Astrocyte (in vitro differentiated cells and primary cell): ENCODE measurements around the gene CFAP97. TPM values are rescaled to one million over a fixed set of nuclear protein-coding genes. Genes with fewer than 3 reads are reported as not detected.

Experiments used
- DNase-seq: peaks from one replicate; pipeline ENCODE4 v3.0.0-alpha.2; 2010; ENCODE audit warnings: low read depth
- FAIRE-seq: peaks from 2 replicates; lab custom pipeline; 2011; peaks lifted over from hg19 to GRCh38; lab: Jason Lieb, UNC
- H2AFZ ChIP-seq: 2 replicates; pipeline ENCODE4 v1.6.0; 2012; ENCODE audit warnings: low read depth, low read length, inconsistent platforms
- H3K27ac ChIP-seq: 2 replicates; pipeline ENCODE4 v1.5.1; 2011; ENCODE audit warnings: low read depth, low read length, inconsistent platforms
- H3K27me3 ChIP-seq: 2 replicates; pipeline ENCODE4 v1.6.0; 2011; ENCODE audit warnings: low read length, inconsistent platforms; ENCODE audit not compliant: insufficient read depth
- H3K36me3 ChIP-seq: 2 replicates; pipeline ENCODE4 v1.5.1; 2011; ENCODE audit warnings: low read length, inconsistent platforms; ENCODE audit not compliant: insufficient read depth
- H3K4me1 ChIP-seq: 2 replicates; pipeline ENCODE4 v1.5.1; 2011; ENCODE audit warnings: low read length, inconsistent platforms; ENCODE audit not compliant: insufficient read depth
- H3K4me2 ChIP-seq: 2 replicates; pipeline ENCODE4 v1.6.0; 2012; ENCODE audit warnings: low read length, inconsistent platforms
- H3K4me3 ChIP-seq: 2 replicates; pipeline ENCODE4 v1.5.1; 2011; ENCODE audit warnings: low read depth, mild to moderate bottlenecking, low read length, inconsistent platforms; ENCODE audit not compliant: insufficient read depth
- H3K79me2 ChIP-seq: 2 replicates; pipeline ENCODE4 v1.6.0; 2012; ENCODE audit warnings: mild to moderate bottlenecking, low read length, inconsistent platforms; ENCODE audit not compliant: insufficient read depth
- H3K9ac ChIP-seq: 2 replicates; pipeline ENCODE4 v1.6.0; 2012; ENCODE audit warnings: mild to moderate bottlenecking, low read length, inconsistent platforms
- H3K9me3 ChIP-seq: 2 replicates; pipeline ENCODE4 v1.5.1; 2012; ENCODE audit warnings: low read depth, mild to moderate bottlenecking, low read length, inconsistent platforms; ENCODE audit not compliant: insufficient read depth
- H4K20me1 ChIP-seq: 2 replicates; pipeline ENCODE4 v1.6.0; 2012; ENCODE audit warnings: low read length, inconsistent platforms; ENCODE audit not compliant: insufficient read depth
- H3K27ac Mint-ChIP-seq: one replicate; pipeline ENCODE4 v1.8.0; 2021; ENCODE audit warnings: mild to moderate bottlenecking, mixed read lengths; ENCODE audit not compliant: unreplicated experiment
- H3K27me3 Mint-ChIP-seq: one replicate; pipeline ENCODE4 v1.8.0; 2021; ENCODE audit warnings: low read depth, mixed read lengths; ENCODE audit not compliant: unreplicated experiment
- H3K36me3 Mint-ChIP-seq: one replicate; pipeline ENCODE4 v1.8.0; 2021; ENCODE audit warnings: low read depth, mixed read lengths; ENCODE audit not compliant: unreplicated experiment
- H3K4me1 Mint-ChIP-seq: one replicate; pipeline ENCODE4 v1.8.0; 2021; ENCODE audit warnings: low read depth, mixed read lengths; ENCODE audit not compliant: unreplicated experiment
- H3K4me3 Mint-ChIP-seq: one replicate; pipeline ENCODE4 v1.8.0; 2021; ENCODE audit warnings: mild to moderate bottlenecking, moderate library complexity, mixed read lengths; ENCODE audit not compliant: unreplicated experiment
- H3K9me3 Mint-ChIP-seq: one replicate; pipeline ENCODE4 v1.8.0; 2021; ENCODE audit warnings: mild to moderate bottlenecking, mixed read lengths; ENCODE audit not compliant: unreplicated experiment
- EZH2 ChIP-seq: IDR thresholded peaks from 2 replicates; pipeline ENCODE4 v1.6.1; 2012; ENCODE audit warnings: mild to moderate bottlenecking, low read length, inconsistent platforms; ENCODE audit not compliant: insufficient read depth
- total RNA-seq: library from RNA; stranded (reverse); gene quantifications from 2 replicates; pipeline ENCODE4 v1.2.1, GENCODE V29; 2021
- TF ChIP-seq, protein P1 (sequence below): IDR thresholded peaks from 2 replicates; pipeline ENCODE4 v1.5.1; 2011; ENCODE audit warnings: low read depth, mild to moderate bottlenecking, inconsistent platforms, low read length, moderate library complexity; ENCODE audit not compliant: insufficient read depth

Gene CFAP97
- total RNA-seq, 1 donor from 2014 or later: 22.7 TPM

DNA sequence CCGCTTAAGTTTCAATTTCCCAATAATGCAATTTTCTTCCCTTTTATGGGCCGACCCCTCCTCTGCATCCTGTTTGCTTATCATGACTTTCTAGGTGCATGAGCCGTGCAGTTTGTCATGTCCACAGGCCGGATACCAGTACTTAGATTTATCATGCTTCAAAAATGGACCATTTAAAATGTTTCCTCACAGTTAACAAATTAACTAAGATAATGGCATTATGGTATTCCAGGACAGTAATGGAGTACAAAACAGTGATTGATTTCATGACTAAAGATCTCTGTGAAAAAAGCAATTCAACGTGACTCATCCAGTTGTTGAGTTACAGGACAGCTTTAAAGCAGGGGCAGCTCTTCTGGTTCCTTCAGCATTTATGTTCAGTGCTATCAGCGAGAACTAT lies 28.6 kb upstream of the CFAP97 start:
- TF ChIP-seq, protein P1, sequence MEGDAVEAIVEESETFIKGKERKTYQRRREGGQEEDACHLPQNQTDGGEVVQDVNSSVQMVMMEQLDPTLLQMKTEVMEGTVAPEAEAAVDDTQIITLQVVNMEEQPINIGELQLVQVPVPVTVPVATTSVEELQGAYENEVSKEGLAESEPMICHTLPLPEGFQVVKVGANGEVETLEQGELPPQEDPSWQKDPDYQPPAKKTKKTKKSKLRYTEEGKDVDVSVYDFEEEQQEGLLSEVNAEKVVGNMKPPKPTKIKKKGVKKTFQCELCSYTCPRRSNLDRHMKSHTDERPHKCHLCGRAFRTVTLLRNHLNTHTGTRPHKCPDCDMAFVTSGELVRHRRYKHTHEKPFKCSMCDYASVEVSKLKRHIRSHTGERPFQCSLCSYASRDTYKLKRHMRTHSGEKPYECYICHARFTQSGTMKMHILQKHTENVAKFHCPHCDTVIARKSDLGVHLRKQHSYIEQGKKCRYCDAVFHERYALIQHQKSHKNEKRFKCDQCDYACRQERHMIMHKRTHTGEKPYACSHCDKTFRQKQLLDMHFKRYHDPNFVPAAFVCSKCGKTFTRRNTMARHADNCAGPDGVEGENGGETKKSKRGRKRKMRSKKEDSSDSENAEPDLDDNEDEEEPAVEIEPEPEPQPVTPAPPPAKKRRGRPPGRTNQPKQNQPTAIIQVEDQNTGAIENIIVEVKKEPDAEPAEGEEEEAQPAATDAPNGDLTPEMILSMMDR: no peak
- TF ChIP-seq EZH2: no peak
- no peak overlapping the region for H3K4me3 ChIP-seq
- Mint-ChIP-seq H3K27ac (no peak overlapping the region), H3K27me3 (no peaks in the 10 kb centered on the region), H3K9me3 (no peaks in the 10 kb centered on the region), H3K4me1 (peaks cover 10% of the 10 kb centered on the region), H3K4me3 (no peak overlapping the region), H3K36me3 (peaks cover 7% of the 10 kb centered on the region)
- peak; percentile 55 for DNase-seq
- no peaks in the 10 kb centered on the region for H3K9me3 ChIP-seq
- FAIRE-seq: no peak
- no peak overlapping the region for H3K9ac ChIP-seq
- no peaks in the 10 kb centered on the region for H3K36me3 ChIP-seq
- no peaks in the 10 kb centered on the region for H3K27me3 ChIP-seq
- H2AFZ ChIP-seq: no peak overlapping the region
- H3K4me2 ChIP-seq: peak overlapping the region; percentile 20
- peaks cover 12% of the 10 kb centered on the region for H3K4me1 ChIP-seq
- H3K27ac ChIP-seq: no peak overlapping the region
- peaks cover 61% of the 10 kb centered on the region for H3K79me2 ChIP-seq
- peaks cover 35% of the 10 kb centered on the region for H4K20me1 ChIP-seq

DNA sequence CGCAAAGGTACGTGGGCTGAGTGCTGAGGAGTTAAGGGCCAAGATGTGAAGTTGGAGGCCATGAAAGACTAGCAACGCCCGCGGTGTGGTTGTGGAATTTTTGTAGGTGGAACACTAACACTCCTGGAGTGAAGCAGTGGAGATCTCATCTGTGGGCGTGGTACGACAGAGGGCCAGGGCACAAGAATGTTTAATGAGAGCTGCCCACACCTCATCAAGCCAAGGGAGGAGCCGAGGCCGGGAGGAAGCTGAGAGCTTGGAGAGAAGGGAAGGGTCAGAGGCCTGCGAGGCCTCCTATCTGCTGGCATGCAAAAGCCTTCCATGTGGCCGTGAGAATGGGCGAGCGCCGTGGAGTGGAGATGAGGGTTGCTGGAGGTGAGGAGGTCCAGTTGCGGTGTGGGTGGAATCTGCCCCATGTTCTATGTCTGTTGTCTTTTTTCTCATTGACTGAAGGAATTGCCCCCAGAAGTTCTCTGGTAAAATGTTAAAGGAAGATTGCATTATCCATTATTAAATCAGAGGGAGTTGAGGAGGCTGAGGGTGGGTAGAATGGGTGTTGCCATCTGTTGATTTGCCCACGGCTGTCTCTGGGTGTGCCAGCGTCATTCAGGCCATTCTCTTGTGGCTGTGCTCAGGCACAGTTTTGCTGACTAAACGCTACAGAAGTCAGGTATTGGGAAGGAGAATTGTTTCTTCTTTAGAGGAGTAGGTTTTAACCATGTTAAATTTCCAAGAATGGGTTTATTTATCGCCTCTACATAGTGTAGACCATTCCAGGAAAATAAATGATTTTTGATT lies 25.4 kb upstream of the CFAP97 start:
- no peaks in the 10 kb centered on the region for H3K9me3 ChIP-seq
- no peak overlapping the region for H3K27ac ChIP-seq
- no peak for TF ChIP-seq EZH2
- TF ChIP-seq, protein P1: no peak
- no peak overlapping the region for H3K4me3 ChIP-seq
- Mint-ChIP-seq H3K27ac (no peak overlapping the region), H3K36me3 (no peaks in the 10 kb centered on the region), H3K9me3 (no peaks in the 10 kb centered on the region), H3K27me3 (no peaks in the 10 kb centered on the region), H3K4me3 (no peak overlapping the region), H3K4me1 (peaks cover 9% of the 10 kb centered on the region)
- H2AFZ ChIP-seq: no peak overlapping the region
- no peak overlapping the region for H3K9ac ChIP-seq
- DNase-seq: no peak
- no peak overlapping the region for H3K4me2 ChIP-seq
- peaks cover 63% of the 10 kb centered on the region for H3K79me2 ChIP-seq
- H3K27me3 ChIP-seq: no peaks in the 10 kb centered on the region
- peaks cover 42% of the 10 kb centered on the region for H4K20me1 ChIP-seq
- peaks cover 9% of the 10 kb centered on the region for H3K4me1 ChIP-seq
- no peak for FAIRE-seq
- no peaks in the 10 kb centered on the region for H3K36me3 ChIP-seq

DNA sequence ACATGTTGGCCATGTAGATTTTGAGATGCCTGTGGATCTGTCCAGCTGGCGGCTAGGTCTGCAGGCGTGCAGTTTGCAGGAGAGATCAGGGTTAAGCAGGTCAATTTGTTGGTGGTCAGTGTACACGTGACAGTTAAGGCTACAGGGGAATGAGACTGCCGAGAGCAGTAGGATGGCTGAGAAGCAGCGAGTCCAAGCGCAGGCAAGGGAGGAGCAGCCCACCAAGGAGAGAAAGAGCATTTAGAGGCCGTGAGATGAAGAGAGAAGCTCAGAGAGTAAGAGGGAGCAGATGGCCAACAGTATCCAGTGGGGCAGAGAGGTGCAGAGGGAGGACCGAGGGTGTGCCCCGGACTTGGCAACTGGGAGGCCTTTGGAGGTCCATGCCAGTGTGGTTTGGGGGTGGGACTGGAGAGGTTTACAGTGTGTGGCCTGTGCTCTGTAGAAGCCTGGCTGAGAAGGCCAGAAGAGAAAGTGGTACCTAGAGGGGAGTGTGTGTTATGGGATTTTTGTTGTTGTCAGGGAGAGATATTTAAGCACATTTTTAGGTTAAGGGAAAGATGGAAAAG lies 24.0 kb upstream of the CFAP97 start:
- Mint-ChIP-seq H3K27ac (no peak overlapping the region), H3K4me3 (no peak overlapping the region), H3K4me1 (peaks cover 17% of the 10 kb centered on the region), H3K27me3 (no peaks in the 10 kb centered on the region), H3K36me3 (peaks cover 3% of the 10 kb centered on the region), H3K9me3 (no peaks in the 10 kb centered on the region)
- H3K27me3 ChIP-seq: no peaks in the 10 kb centered on the region
- no peak overlapping the region for H3K4me2 ChIP-seq
- no peak for TF ChIP-seq EZH2
- TF ChIP-seq, protein P1: no peak
- no peak overlapping the region for H3K27ac ChIP-seq
- DNase-seq (no peak), FAIRE-seq (no peak)
- H3K4me3 ChIP-seq: no peak overlapping the region
- no peak overlapping the region for H3K9ac ChIP-seq
- H3K4me1 ChIP-seq: peaks cover 14% of the 10 kb centered on the region
- no peaks in the 10 kb centered on the region for H3K9me3 ChIP-seq
- no peak overlapping the region for H2AFZ ChIP-seq
- H4K20me1 ChIP-seq: peaks cover 47% of the 10 kb centered on the region
- no peaks in the 10 kb centered on the region for H3K36me3 ChIP-seq
- peaks cover 69% of the 10 kb centered on the region for H3K79me2 ChIP-seq
